OCI-LY1 (cell line): ENCODE measurements around the gene OR6S1.

Experiments
- EZH2 ChIP-seq: fragments of 200-600 bp; sonication (generic), shearing (Covaris generic); IDR thresholded peaks from 2 replicates; pipeline ENCODE4 v1.8.0; 2017; ENCODE audit warnings: borderline replicate concordance, mixed run types, mild to moderate bottlenecking, antibody characterized with exemption, low read length, moderate library complexity, mixed read lengths
- TF ChIP-seq, protein P1 (sequence below): fragments of 200-600 bp; sonication (generic), shearing (Covaris generic); IDR thresholded peaks from 2 replicates; pipeline ENCODE4 v1.5.1; 2017; ENCODE audit warnings: mild to moderate bottlenecking, antibody characterized with exemption, low read length, moderate library complexity, mixed read lengths

DNA sequence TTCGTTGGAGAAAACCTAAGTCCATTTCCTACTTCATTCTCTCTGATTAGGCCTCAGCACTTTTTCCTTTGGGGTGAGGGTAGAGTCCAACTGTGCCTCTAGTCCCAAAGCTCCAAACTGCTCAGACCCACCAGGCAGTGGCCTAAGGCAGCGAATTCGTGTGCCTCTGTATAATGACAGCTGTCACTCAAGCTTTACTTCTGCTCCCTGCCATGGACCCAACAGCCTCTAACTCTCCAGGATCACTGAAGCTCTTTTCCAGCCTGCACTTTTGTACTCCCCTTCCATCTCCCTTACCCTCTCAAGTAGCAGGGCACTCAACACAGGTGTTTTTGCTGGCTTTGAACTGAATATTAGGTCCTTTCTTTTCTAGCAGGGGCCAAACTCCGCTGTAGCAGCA lies 14.8 kb upstream of the OR6S1 start:
- TF ChIP-seq, protein P1, sequence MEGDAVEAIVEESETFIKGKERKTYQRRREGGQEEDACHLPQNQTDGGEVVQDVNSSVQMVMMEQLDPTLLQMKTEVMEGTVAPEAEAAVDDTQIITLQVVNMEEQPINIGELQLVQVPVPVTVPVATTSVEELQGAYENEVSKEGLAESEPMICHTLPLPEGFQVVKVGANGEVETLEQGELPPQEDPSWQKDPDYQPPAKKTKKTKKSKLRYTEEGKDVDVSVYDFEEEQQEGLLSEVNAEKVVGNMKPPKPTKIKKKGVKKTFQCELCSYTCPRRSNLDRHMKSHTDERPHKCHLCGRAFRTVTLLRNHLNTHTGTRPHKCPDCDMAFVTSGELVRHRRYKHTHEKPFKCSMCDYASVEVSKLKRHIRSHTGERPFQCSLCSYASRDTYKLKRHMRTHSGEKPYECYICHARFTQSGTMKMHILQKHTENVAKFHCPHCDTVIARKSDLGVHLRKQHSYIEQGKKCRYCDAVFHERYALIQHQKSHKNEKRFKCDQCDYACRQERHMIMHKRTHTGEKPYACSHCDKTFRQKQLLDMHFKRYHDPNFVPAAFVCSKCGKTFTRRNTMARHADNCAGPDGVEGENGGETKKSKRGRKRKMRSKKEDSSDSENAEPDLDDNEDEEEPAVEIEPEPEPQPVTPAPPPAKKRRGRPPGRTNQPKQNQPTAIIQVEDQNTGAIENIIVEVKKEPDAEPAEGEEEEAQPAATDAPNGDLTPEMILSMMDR = no peak
- TF ChIP-seq EZH2 = no peak
